ENCODE data around the gene STK10.

GRCh38 chr5:172008689-172009141 is 179.3 kb downstream of the STK10 start:
- TF ChIP-seq EZH2phosphoT487 (IDR thresholded peaks at IDR 0.05; ENCODE audit: insufficient read depth, low read depth) (no peak), EZH2 (IDR thresholded peaks at IDR 0.05; ENCODE audit: insufficient read depth, poor library complexity, severe bottlenecking) (no peak)
